GM20000 (cell line): ENCODE measurements around the gene MAPK11.

ENCODE experiments used
- DNase-seq: peaks from one replicate; pipeline ENCODE4 v3.0.0; 2012; ENCODE audit warnings: low spot score
- CTCF ChIP-seq: IDR thresholded peaks from 2 replicates; pipeline ENCODE4 v1.5.1; 2012; ENCODE audit warnings: mild to moderate bottlenecking, control low read depth; ENCODE audit errors: extremely low read depth, missing control alignments

Gene MAPK11

DNA sequence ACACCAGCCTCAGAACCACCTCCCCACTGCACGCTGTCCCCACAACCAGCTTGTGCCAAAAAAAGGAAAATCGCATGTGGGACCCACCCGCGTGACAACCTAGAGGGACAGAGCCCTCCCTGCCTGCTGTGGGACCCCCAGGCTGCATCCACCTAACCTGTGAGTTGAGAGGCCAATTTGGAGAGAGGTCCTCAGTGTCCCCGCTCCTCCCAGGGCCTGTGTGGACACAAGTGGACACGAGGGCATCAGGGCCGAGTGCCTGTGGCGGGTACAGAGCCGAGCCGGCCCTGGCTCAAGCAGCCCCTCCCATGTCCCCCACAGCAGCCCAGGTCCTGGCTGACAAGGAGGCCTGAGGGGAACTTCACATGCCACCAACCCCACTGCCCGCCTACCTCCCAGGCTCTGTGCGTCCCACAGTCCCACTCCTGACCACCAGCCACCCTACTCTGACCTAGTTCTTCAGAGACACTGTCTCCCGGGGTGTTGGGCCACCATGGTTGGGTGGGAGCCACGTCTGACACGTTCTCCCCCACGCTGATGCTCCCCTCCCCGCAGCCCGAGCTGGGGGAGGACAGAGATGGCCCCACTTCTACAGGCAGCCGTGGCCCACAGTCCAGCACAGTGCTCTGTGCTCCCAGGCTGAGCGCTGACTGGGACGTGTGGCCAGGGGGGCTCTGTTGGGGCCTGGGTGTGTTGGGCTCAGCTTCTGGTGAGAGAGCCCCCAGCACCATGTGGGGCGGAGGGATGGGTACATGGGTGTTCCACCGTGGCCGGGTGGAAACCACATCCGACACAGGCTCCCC lies 50.2 kb downstream of the MAPK11 start:
- no peak for TF ChIP-seq CTCF
- DNase-seq, result no peak

GRCh38 chr22:50218996-50219727 lies 51.0 kb downstream of the MAPK11 start:
- no peak for TF ChIP-seq CTCF
- no peak for DNase-seq

GRCh38 chr22:50218153-50218995 lies 51.8 kb downstream of the MAPK11 start:
- no peak for DNase-seq
- no peak for TF ChIP-seq CTCF

- no peak for TF ChIP-seq CTCF
- no peak for DNase-seq
These were observed 52.5 kb downstream of the MAPK11 start for GRCh38 chr22:50217543-50218152.

- no peak for DNase-seq
These were observed 53.3 kb downstream of the MAPK11 start for GRCh38 chr22:50216684-50217520.

More at GRCh38 chr22:50216684-50217520, 53.3 kb downstream of the MAPK11 start:
- TF ChIP-seq CTCF, result no peak
